Gastroesophageal sphincter (tissue), 4 donors: ENCODE results near the gene DYNC2H1. TPM values are rescaled to one million over a fixed set of nuclear protein-coding genes. Genes with fewer than 3 reads are reported as not detected.

Experiments used
- ATAC-seq: fragments of 150-250 bp; one replicate; pipeline ENCODE4 v1.9.1; 2016; ENCODE audit warnings: mild to moderate bottlenecking, moderate library complexity
- H3K27ac ChIP-seq, 4 donors: fragments of 200-600 bp; sonication (generic) in 3 of 4; 1 replicate in 3 of 4; 2 replicates in 1 of 4; pipeline ENCODE4 v1.5.1; 2016 to 2019
- H3K27me3 ChIP-seq: fragments of 200-600 bp; sonication (generic); one replicate; pipeline ENCODE4 v1.5.1; 2019
- H3K36me3 ChIP-seq, 2 donors: fragments of 200-600 bp; sonication (generic); one replicate each; pipeline ENCODE4 v1.5.1; 2019; ENCODE audit warnings: control low read depth in 1 of 2
- H3K4me1 ChIP-seq, 3 donors: fragments of 200-600 bp; sonication (generic); 1 replicate in 2 of 3; 2 replicates in 1 of 3; pipeline ENCODE4 v1.5.1; 2016 to 2019; ENCODE audit warnings: control low read depth in 2 of 3
- H3K4me3 ChIP-seq, 2 donors: fragments of 200-600 bp; sonication (generic); one replicate each; pipeline ENCODE4 v1.5.1; 2019; ENCODE audit warnings: mild to moderate bottlenecking in 1 of 2, moderate library complexity in 1 of 2
- H3K9me3 ChIP-seq, 3 donors: fragments of 200-600 bp; sonication (generic); one replicate each; pipeline ENCODE4 v1.5.1; 2017 to 2019; ENCODE audit warnings: control low read depth in 2 of 3
- CTCF ChIP-seq, 4 experiments: fragments of 200-600 bp in 2 of 4; fragments of 450-650 bp in 2 of 4; sonication (generic) in 1 of 4; IDR thresholded peaks; one replicate each; pipeline ENCODE4 v1.5.1; 2017 to 2019; ENCODE audit warnings: antibody characterized with exemption in 4 of 4, mild to moderate bottlenecking in 2 of 4, moderate library complexity in 2 of 4
- EP300 ChIP-seq: sonication (generic); formaldehyde crosslinking; IDR thresholded peaks from one replicate; pipeline ENCODE4 v1.6.1; 2017; ENCODE audit warnings: antibody characterized with exemption, mild to moderate bottlenecking
- POLR2A ChIP-seq, 2 donors: fragments of 450-650 bp; IDR thresholded peaks; one replicate each; pipeline ENCODE4 v1.6.1; 2017; ENCODE audit warnings: antibody characterized with exemption in 2 of 2, mild to moderate bottlenecking in 2 of 2, moderate library complexity in 1 of 2
- POLR2AphosphoS5 ChIP-seq: sonication (generic); formaldehyde crosslinking; IDR thresholded peaks from one replicate; pipeline ENCODE4 v1.6.1; 2017; ENCODE audit warnings: antibody characterized with exemption
- WGBS, 2 donors: methylation state at CpG; one replicate each; pipeline ENCODE4 v1.1.5; 2018; ENCODE audit warnings: low coverage in 1 of 2; 5-methylcytosine and 5-hydroxymethylcytosine counted together
- total RNA-seq, 4 donors: library from RNA; depleted of rRNA; stranded (reverse); fragments of >200 nt; gene quantifications; one replicate each; pipeline ENCODE4 v1.1.0, GENCODE V29; 2016

Gene DYNC2H1
- total RNA-seq, 4 donors from 2014 or later: 11.5 to 26.7 (median 18.1) TPM

GRCh38 chr11:103295704-103296103 lies 186.5 kb downstream of the DYNC2H1 start:
- TF ChIP-seq EP300: no peak
- no peak for TF ChIP-seq POLR2AphosphoS5
- no peak for TF ChIP-seq POLR2A (IDR thresholded peaks at IDR 0.05)
- no peak for TF ChIP-seq CTCF (IDR thresholded peaks at IDR 0.05)
- 94 to 100% methylated on average over 2 to 4 of the region's 5 CpGs for WGBS, 2 donors
- H3K4me1 ChIP-seq: no peaks in the 10 kb centered on the region

GRCh38 chr11:103297900-103298299 lies 188.7 kb downstream of the DYNC2H1 start:
- Histone ChIP-seq H3K27me3 (no peaks in the 10 kb centered on the region), H3K27ac (no peak overlapping the region), H3K9me3 (peaks cover 0 to 31% (median 0%) of the 10 kb centered on the region in 3 donors), H3K4me3 (no peak overlapping the region), H3K36me3 (peaks cover 0 to 34% of the 10 kb centered on the region in 2 donors), H3K4me1 (no peaks in the 10 kb centered on the region)
- no peak for TF ChIP-seq EP300
- TF ChIP-seq POLR2AphosphoS5: no peak
- TF ChIP-seq POLR2A (IDR thresholded peaks at IDR 0.05): no peak
- no peak for TF ChIP-seq CTCF (IDR thresholded peaks at IDR 0.05)
- ATAC-seq: no peak
- 90 to 91% methylated on average over 2 to 3 of the region's 3 CpGs for WGBS, 2 donors

More at GRCh38 chr11:103295704-103296103, 186.5 kb downstream of the DYNC2H1 start:
- peaks cover 0 to 55% of the 10 kb centered on the region in 2 donors for H3K36me3 ChIP-seq
- H3K9me3 ChIP-seq: peaks cover 0 to 39% (median 0%) of the 10 kb centered on the region in 3 donors
- no peak for ATAC-seq
- H3K27me3 ChIP-seq: no peaks in the 10 kb centered on the region
- no peak overlapping the region for H3K27ac ChIP-seq
- H3K4me3 ChIP-seq: no peak overlapping the region

GRCh38 chr11:103315248-103315647 lies 206.0 kb downstream of the DYNC2H1 start:
- Histone ChIP-seq H3K4me3 (no peak overlapping the region), H3K27ac (no peak overlapping the region), H3K4me1 (no peaks in the 10 kb centered on the region), H3K36me3 (peaks cover 0 to 14% of the 10 kb centered on the region in 2 donors), H3K27me3 (no peaks in the 10 kb centered on the region), H3K9me3 (no peaks in the 10 kb centered on the region)
- TF ChIP-seq POLR2AphosphoS5 (no peak), EP300 (no peak), CTCF (IDR thresholded peaks at IDR 0.05) (no peak), POLR2A (IDR thresholded peaks at IDR 0.05) (no peak)
- 84 to 89% methylated on average over 3 of the region's 3 CpGs for WGBS, 2 donors
- ATAC-seq: no peak

- H3K36me3 ChIP-seq: peaks cover 0 to 23% of the 10 kb centered on the region in 2 donors
- no peak overlapping the region for H3K27ac ChIP-seq
- no peak for ATAC-seq
- TF ChIP-seq POLR2AphosphoS5: no peak
- no peak for TF ChIP-seq CTCF (IDR thresholded peaks at IDR 0.05)
- TF ChIP-seq EP300: no peak
- TF ChIP-seq POLR2A (IDR thresholded peaks at IDR 0.05): no peak
- no peaks in the 10 kb centered on the region for H3K27me3 ChIP-seq
- WGBS, 2 donors: 69 to 75% methylated on average over 3 of the region's 3 CpGs
- H3K4me1 ChIP-seq: no peaks in the 10 kb centered on the region
- no peaks in the 10 kb centered on the region for H3K9me3 ChIP-seq
- H3K4me3 ChIP-seq: no peak overlapping the region
Observed at GRCh38 chr11:103317118-103317517, 207.9 kb downstream of the DYNC2H1 start.

DNA sequence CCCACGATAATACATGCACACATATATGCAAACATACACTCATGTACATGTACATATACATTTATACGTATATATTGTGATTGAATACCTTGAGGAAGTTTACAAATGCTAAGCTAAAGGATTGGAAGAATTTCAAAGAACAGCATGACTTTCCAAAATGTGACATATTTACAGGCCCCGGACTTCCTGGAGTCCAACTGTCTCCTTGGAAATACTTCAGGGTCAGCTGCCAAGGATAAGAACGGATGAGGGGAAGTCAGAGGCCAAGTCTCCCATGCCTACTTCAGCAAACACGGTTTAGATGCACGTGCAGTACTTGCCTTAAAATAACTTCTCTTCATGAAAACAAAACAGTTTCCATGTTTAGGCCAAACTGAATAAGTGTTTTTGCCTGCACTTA lies 213.6 kb downstream of the DYNC2H1 start:
- H3K36me3 ChIP-seq: peaks cover 0 to 42% of the 10 kb centered on the region in 2 donors
- 38 to 47% methylated on average over 5 to 6 of the region's 6 CpGs for WGBS, 2 donors
- H3K27ac ChIP-seq: no peak overlapping the region
- no peaks in the 10 kb centered on the region for H3K9me3 ChIP-seq
- no peaks in the 10 kb centered on the region for H3K27me3 ChIP-seq
- no peak for TF ChIP-seq EP300
- no peak for TF ChIP-seq POLR2A (IDR thresholded peaks at IDR 0.05)
- TF ChIP-seq CTCF (IDR thresholded peaks at IDR 0.05): no peak
- TF ChIP-seq POLR2AphosphoS5: no peak
- no peak for ATAC-seq
- H3K4me3 ChIP-seq: no peak overlapping the region
- no peaks in the 10 kb centered on the region for H3K4me1 ChIP-seq
